Measurements from ENCODE around the gene TRAPPC12. TPM values are rescaled to one million over a fixed set of nuclear protein-coding genes. Genes with fewer than 3 reads are reported as not detected.

The TRAPPC12 gene
- polyA plus RNA-seq, 1 donor (not counting 4 experiments of a cell fraction or from before 2014, with no cell fraction given), result 44.2 TPM

DNA sequence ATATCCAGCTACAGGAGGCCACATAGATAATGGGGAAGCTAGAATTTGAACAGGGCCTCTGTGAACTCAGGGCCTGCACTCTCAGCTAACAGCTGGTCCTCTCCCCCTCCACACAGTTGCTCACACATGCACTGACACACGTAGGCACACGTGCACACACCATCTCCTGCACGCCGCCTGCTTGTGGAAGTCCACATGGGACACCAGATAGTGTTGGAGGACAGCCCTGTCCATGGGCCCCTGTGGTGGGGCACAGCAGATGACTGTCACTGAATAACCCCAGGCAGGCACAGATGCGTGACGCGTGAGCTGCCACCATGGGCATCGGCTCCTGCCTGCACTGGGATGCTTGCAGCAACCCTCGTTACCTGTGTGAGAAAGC is 87.0 kb downstream of the TRAPPC12 start:
- no peak overlapping the region for H3K27ac ChIP-seq (ENCODE audit: control insufficient read depth, insufficient read depth, low read length)
- peaks cover 8 to 19% of the 10 kb centered on the region in 2 experiments for H3K36me3 ChIP-seq (ENCODE audit: control insufficient read depth in 2 of 2, extremely low read depth in 1 of 2, insufficient read depth in 2 of 2, low read length in 2 of 2)
- no peak overlapping the region for H3K4me2 ChIP-seq (ENCODE audit: control insufficient read depth, extremely low read depth, insufficient read depth, low read depth, low read length)
- H2AFZ ChIP-seq (ENCODE audit: control insufficient read depth, low read length), result no peak overlapping the region
- TF ChIP-seq CTCF (optimal IDR thresholded peaks at IDR 0.05 in 1 of 3, IDR thresholded peaks at IDR 0.05 in 1 of 3, conservative IDR thresholded peaks at IDR 0.05 in 1 of 3; ENCODE audit: extremely low read depth in 1 of 3, insufficient read depth in 2 of 3, low read length in 3 of 3) (no peak), EZH2 (IDR thresholded peaks at IDR 0.05; ENCODE audit: low read length) (no peak)
- H3K4me1 ChIP-seq (ENCODE audit: control insufficient read depth, extremely low read depth, insufficient read depth, low read length), result peaks cover 13% of the 10 kb centered on the region
- no peaks in the 10 kb centered on the region for H3K9me1 ChIP-seq (ENCODE audit: control insufficient read depth, extremely low read depth, insufficient read depth, low read length)
- no peaks in the 10 kb centered on the region for H4K20me1 ChIP-seq (ENCODE audit: control insufficient read depth, extremely low read depth, insufficient read depth, low read length)
- no peaks in the 10 kb centered on the region for H3K27me3 ChIP-seq (ENCODE audit: control insufficient read depth, extremely low read depth, insufficient read depth, low read length)
- no peaks in the 10 kb centered on the region for H3K9me3 ChIP-seq (ENCODE audit: control insufficient read depth, low read depth, low read length)
- no peak overlapping the region for H3K4me3 ChIP-seq (ENCODE audit: control insufficient read depth in 2 of 3, extremely low read depth in 1 of 3, insufficient read depth in 2 of 3, low read depth in 1 of 3, low read length in 3 of 3)
- no peaks in the 10 kb centered on the region for H3K79me2 ChIP-seq (ENCODE audit: control insufficient read depth, insufficient read depth, low read length)
- DNase-seq (ENCODE audit: low read depth, low spot score) (no peak), FAIRE-seq (no peak)
- dilution Hi-C loops (cut with MboI; ENCODE audit: extremely low pct_ligation_motif_present, low sequenced_read_pairs), result no loop called here
- no peak overlapping the region for H3K9ac ChIP-seq (ENCODE audit: control insufficient read depth, extremely low read depth, insufficient read depth, low read length)

DNA sequence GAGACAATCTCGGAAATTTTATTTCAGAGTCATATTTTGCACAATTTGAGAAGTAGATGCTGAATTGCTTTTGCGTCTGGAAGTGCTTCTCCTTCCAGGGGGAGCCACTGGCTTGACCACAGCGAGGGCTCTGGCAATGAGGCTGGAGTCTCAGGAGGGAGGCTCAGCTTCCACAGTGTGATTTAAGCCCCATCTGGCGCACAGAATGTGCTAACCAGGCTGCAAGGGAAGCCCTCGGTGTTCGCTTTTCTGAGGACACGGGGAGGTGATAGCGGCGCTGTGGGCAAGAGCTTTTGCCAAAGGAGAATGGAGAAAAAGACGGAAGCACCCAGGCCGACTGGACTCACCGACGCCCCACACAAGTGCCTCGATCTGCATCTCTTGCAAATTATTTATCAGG is 87.5 kb downstream of the TRAPPC12 start:
- Histone ChIP-seq H3K9me1 (ENCODE audit: control insufficient read depth, extremely low read depth, insufficient read depth, low read length) (no peaks in the 10 kb centered on the region), H3K4me1 (ENCODE audit: control insufficient read depth, extremely low read depth, insufficient read depth, low read length) (peaks cover 13% of the 10 kb centered on the region), H3K27me3 (ENCODE audit: control insufficient read depth, extremely low read depth, insufficient read depth, low read length) (no peaks in the 10 kb centered on the region), H3K79me2 (ENCODE audit: control insufficient read depth, insufficient read depth, low read length) (no peaks in the 10 kb centered on the region), H3K9ac (ENCODE audit: control insufficient read depth, extremely low read depth, insufficient read depth, low read length) (no peak overlapping the region), H3K4me2 (ENCODE audit: control insufficient read depth, extremely low read depth, insufficient read depth, low read depth, low read length) (no peak overlapping the region), H3K36me3 (ENCODE audit: control insufficient read depth in 2 of 2, extremely low read depth in 1 of 2, insufficient read depth in 2 of 2, low read length in 2 of 2) (peaks cover 8 to 19% of the 10 kb centered on the region in 2 experiments), H3K27ac (ENCODE audit: control insufficient read depth, insufficient read depth, low read length) (no peak overlapping the region), H2AFZ (ENCODE audit: control insufficient read depth, low read length) (no peak overlapping the region), H3K4me3 (ENCODE audit: control insufficient read depth in 2 of 3, extremely low read depth in 1 of 3, insufficient read depth in 2 of 3, low read depth in 1 of 3, low read length in 3 of 3) (no peak overlapping the region), H3K9me3 (ENCODE audit: control insufficient read depth, low read depth, low read length) (no peaks in the 10 kb centered on the region), H4K20me1 (ENCODE audit: control insufficient read depth, extremely low read depth, insufficient read depth, low read length) (no peaks in the 10 kb centered on the region)
- TF ChIP-seq CTCF (optimal IDR thresholded peaks at IDR 0.05 in 1 of 3, IDR thresholded peaks at IDR 0.05 in 1 of 3, conservative IDR thresholded peaks at IDR 0.05 in 1 of 3; ENCODE audit: extremely low read depth in 1 of 3, insufficient read depth in 2 of 3, low read length in 3 of 3), result no peak
- no peak for TF ChIP-seq EZH2 (IDR thresholded peaks at IDR 0.05; ENCODE audit: low read length)
- FAIRE-seq (no peak), DNase-seq (ENCODE audit: low read depth, low spot score) (no peak)
- dilution Hi-C loops (cut with MboI; ENCODE audit: extremely low pct_ligation_motif_present, low sequenced_read_pairs), result no loop called here
